Stimulated activated naive CD4-positive, alpha-beta T cell treated with Interleukin-2 at 50 U/mL for 16 hours (primary cell): ENCODE results near the gene PNKD.

Source experiments
- DNase-seq: peaks from one replicate; lab custom pipeline; 2025; lab: John Stamatoyannopoulos, UW

Gene PNKD

DNA sequence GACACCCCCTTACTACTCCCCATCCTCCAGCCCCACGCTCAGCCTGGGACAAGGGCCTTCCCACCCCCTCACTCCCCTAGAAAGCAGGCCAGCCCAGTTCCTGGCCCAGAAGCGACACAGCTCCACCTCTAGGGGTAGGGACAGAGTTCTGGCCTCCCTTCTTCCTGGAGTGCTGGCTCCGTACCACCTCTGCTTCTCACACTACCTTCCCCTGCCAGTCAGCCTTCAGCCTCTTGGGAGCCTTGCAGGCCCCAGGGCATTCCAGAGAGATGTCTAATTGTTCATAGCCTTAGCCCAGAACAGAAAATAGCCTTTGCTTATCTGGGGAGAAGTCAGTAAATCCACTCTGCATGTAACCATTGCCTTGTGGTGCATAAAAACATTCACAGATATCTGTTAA lies 73.3 kb downstream of the PNKD start:
- DNase-seq = no peak

DNA sequence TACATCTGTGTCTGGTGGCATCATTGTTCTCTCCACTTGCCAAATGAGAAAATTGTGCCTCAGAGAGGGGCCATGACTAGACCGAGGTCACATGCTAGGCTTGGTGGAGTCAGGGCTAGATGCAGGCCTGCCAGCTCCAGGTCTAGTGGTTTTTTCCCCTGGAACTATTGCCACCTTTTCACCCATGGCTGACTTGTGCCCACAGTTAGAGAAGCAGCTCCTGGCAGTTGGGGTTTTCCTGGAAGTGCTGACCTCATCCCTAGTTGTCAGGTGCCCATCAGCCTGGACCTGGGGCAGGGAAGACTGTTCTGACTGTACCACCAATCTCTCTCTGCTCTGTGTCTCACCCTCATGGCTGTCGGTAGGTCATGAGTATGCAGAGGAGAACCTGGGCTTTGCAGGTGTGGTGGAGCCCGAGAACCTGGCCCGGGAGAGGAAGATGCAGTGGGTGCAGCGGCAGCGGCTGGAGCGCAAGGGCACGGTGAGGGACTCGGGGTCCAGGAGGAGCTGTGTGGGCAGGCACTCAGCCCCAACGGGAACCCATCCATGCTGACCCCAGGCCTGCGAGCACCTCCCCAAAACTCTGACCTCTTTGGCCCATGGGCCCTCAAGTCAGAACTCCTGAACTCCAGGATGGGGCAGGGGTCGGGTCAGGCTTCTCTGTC lies 73.9 kb downstream of the PNKD start:
- DNase-seq = no peak

DNA sequence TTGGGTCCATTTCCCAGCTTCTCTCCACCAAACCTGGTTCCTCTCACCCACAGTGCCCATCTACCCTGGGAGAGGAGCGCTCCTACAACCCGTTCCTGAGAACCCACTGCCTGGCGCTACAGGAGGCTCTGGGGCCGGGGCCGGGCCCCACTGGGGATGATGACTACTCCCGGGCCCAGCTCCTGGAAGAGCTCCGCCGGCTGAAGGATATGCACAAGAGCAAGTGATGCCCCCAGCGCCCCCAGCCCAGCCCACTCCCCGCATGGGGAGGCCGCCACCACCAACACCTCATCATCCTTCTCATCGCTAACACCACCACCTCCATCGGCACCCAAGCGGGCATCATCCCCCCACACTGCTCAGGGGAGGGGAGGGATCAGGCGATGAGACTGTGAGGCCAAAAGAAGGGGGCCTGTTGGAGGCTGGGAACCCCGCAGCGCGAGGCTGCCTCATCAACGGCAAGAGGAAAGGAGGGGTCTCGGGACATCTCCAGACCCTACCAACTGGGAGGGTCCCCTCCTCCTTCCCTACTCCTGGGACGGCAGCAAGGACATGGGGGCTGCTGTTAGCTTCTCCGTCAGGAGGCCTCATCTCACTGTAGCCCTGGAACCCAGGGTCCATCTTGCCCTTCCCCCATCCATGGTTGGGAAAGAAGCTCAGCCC lies 74.6 kb downstream of the PNKD start:
- DNase-seq = no peak

DNA sequence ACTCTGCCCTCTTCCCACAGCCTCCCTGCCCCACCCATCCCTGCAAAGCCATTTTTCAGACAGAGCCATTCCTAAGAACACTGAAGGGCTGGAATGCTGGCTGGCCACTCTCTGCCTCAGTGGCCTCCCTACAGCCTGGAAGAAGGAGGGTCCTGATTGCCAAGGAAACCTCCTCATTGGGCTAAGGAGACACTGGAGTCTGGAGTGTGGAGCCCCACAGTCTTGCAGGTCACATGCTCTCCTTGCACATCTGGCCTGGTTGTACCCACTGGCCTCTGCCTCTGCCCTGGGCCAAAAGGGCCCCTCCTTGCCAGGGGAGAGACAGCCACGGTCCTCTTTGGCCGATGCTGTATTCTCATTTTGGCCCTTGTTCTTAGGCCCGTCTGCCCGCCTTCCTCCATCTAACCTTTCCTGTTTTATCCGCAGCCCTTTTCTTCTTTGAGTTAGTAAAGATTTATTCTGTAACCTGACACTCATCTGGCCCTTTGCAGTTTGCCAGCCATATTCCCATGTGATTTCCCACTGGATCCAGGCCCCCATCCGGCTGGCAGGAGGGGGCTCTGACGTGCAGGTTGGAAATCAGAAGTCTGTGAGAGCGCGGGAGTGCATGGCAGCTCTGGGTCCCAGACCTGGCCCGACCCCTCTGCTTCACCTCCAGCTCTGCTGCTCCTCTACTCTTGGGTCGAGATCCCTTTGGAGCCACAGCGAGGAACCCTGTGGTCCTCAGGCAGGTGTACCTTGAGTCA lies 75.3 kb downstream of the PNKD start:
- no peak for DNase-seq

DNA sequence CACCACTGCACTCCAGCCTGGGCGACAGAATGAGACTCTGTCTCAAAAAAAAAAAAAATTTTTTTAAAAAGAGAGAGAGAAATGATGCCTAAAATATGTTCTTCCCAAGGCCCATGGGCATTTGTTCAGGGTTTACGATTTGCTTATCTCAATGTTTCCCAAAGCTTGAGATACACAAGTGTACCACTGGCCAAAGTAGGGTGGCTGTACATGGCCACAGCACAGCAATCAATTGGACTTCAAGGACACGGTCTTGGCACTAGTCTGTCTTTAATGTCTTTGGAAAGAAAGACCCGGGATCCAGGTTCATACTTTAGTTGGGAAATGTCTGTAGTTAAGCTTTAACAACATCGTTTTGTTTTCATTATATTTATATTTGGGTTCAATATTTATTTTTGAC lies 76.9 kb downstream of the PNKD start:
- DNase-seq = no peak

DNA sequence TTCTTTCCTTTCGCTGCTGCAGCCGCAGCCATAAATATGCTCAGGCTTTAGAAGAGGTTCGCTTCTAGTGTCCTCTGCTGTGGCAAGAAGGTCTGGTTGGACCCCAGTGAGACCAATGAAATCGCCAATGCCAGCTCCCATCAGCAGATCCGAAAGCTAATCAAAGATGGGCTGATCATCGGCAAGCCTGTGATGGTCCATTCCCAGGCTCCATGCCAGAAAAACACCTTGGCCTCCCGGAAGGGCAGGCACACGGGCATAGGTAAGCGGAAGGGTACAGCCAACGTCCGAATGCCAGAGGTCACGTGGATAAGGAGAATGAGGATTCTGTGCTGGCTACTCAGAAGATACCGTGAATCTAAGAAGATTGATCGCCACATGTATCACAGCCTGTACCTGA lies 83.7 kb downstream of the PNKD start:
- DNase-seq = no peak

DNA sequence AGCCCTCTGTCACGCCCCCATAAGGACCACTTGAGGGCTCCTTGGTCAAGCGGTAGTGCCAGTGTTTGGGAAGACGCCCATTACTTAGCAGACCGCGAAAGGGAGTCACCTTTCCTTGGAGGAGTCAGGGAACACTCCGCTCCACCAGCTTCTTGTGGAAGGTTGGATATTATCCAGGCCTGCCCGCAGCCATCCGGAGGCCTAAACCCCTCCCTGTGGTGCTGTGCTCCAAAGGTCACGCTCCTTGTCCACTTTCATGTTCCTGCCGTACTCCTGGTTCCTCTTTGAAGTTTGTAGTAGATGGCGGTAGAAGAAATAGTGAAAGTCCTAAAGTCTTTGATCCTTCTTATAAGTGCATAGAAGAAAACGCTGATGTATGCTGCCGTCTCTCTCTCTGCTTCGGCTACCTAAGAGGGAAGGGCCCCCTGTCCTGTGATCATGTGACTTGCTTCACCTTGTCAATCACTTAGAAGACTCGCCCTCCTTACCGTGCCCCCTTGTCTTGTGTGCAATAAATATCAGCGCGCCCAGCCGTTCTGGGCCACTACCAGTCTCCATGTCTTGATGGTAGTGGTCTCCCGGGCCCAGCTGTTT lies 84.6 kb downstream of the PNKD start:
- no peak for DNase-seq

DNA sequence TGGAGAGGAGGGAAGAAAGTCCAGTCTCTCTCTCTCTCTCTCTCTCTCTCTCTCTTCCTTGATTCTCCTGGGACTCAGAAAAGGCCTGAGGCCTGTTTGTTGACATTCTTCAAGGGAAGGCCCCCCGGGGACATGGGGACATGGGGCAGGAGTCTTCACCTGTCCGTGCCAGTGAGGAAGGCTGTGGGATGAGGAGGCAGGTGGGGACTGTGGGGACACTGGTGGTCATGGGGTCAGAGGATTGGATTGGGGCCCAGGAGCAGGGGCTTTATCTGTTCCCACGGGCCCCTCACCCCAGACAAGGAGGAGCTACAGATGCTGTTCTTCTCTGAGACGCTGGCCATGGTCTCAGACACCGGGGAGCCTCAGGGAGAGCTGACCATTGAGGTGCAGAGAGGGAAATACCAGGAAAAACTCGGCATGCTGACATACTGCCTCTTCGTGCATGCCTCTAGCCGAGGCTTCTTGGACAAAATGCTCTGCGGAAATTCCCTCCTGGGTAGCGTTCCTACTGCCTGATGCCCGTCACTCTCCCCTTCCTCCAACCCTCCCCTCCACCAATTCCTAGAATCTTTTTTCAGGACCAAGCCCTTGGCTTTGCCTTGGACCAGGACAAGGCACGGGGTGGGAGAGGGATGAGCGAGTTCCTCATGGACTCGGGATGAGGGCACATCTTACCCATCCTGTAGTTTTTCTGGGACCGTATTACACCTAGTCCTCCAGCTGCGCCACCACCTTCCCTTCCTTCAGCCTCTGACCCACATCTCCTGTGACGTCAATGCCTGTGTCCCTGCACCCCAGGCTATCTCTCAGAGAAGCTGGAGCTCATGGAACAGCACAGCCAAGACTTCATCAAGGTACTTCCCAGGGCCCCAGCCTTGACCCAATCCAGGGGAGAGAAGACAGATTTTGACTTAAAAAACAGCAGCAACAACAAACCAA lies 87.2 kb downstream of the PNKD start:
- no peak for DNase-seq

DNA sequence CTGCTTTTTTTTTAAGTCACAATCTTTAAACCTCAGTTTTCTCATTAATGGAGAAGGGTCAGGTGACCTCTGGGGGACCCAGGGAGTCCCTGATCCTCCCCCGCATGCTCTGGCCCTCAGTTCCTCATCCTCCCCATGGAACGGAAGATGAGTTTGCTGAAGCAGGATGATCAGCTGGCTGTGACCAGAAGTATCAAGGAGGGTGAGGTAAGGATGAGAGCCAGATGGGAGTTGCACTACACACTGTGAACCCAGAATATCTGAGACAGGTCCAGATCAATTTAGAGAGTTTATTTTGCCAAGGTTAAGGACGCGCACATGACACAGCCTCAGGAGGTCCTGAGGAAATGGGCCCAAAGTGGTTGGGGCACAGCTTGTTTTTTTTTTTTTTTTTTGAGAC lies 90.1 kb downstream of the PNKD start:
- no peak for DNase-seq

DNA sequence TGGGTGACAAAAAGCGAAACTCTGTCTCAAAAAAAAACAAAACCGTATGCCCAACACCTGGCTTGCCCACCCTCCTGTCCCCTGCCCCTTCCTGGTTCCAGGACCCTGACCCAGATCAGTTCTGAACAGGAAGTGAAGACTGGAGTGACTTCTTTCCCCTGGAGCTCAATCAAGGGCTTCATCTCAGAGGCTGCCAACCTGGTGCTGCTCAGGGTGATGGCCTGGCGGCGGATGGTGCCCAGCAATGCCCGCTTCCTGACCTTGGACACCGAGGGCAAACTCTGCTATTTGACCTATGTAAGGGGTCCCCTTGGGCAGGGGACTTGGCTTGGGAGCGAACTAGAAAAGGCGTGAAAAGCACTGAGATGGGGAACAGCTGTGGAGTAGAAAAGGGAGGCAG lies 92.3 kb downstream of the PNKD start:
- DNase-seq = no peak

DNA sequence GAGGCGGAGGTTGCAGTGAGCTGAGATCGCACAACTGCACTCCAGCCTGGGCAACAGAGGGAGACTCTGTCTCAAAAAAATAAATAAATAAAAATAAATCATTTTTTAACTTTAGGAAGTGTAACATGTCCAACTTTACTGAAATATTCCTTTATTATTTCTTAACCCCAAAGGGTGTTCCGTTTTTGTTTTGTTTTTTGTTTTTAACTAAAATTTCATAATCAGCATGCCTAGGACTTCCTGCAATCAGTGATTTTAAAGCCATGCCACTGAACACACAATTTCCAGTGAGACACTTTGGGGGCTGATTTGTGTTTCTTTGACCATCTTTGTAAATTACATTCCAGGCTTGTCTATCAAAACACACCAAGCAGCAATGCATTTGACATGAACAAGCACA lies 93.4 kb downstream of the PNKD start:
- no peak for DNase-seq

DNA sequence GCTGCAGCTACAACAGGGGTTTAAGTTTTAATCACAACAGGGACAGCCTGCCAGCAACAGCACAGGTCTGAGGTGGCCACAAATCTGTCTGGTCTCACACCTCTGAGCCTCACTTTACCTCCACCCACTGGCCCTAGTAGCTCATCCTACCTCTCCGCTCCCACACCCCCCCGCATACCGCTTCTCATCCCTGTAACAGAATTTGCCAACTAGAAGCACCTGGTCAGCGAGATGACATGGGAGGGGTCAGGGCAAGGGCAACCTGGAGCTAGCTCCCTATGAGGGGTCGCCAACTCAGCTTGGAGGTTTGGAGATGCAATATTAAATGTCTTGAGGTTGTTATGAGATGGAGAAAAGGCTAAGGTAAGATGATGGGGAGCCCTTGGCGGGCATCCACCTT lies 93.9 kb downstream of the PNKD start:
- no peak for DNase-seq

DNA sequence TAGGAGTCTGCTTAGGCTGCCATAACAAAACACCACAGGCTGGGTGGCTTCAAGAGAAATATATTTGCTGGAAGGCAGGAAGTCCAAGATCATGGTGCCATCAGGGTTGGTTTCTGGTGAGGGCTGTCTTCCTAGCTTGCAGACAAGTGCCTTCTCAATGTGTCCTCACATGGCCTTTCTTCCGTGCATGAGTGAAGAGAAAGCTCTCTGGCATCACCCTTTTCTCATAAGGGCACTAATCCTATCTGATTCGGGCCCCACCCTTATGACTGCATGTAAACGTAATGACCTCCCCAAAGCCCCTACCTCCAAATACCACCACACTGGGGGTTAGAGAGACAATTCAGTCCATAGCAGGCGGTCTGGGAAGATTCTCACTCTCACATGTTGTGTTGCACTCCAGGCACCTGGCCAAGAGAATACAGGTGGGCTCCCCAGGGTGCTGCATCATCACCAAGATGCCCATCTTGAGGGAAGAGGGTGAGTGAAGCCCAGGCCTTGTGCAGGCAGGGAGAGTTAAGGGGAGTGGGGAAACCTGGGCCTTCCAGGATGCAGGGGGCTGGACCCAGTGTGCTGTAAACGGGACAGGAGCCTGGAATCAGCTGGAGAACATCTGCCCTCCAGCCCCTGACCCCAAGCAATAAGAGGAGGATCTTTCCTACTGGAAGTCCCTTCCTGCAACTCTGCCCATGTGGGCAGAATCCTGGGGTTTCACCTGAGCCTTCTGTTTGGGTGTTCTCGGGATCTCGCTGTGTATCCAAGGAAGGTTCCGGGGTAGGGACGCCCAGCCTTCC lies 96.5 kb downstream of the PNKD start:
- DNase-seq = no peak

DNA sequence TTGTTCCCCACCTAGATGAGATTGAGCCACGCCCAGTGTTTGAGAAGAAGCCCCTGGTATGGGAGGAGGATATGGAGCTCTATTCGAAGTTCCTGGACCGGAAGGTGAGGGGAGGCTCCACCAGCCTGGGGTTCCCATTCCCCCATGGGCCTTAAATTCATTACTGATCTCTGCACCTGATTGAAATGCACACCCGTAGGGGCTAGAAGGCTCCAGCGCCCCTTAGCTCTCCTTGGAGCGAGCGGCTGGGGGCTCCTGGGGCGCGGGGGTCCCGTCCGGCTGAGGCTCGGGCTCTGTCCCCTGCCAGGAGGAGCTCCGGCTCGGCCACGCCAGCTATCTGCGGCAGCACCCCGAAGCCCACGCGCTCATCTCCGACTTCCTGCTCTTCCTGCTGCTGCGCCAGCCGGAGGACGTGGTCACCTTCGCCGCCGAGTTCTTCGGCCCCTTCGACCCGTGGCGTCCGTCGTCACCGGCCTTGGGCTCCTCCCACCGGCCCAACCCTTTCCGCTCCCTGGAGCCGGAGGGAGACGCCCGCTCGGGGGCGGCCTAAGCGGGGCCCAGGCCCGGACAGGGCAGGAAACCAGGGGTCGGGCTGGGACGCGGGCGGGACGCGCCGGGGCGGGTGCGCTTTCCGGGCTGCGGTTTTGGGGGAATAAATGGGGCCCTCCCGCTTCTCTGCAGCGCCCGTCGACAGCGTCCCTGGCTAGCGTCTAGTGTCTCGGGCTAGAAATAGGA lies 97.3 kb downstream of the PNKD start:
- peak; percentile 63 for DNase-seq

DNA sequence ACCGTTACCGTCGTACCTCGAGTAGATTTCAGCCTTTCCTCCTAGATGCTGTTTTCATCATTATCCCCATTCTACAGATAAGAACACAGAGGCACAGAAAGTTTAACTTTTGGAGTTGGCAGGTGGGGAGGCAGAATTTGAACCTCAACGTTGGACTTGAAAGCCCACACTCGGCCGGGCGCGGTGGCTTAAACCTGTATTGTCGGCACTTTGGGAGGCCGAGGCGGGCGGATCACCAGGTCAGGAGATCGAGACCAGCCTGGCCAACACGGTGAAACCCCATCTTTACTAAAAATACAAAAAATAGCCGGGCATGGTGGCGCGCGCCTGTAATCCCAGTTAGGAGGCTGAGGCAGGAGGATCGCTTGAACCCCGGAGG lies 97.8 kb downstream of the PNKD start:
- no peak for DNase-seq

DNA sequence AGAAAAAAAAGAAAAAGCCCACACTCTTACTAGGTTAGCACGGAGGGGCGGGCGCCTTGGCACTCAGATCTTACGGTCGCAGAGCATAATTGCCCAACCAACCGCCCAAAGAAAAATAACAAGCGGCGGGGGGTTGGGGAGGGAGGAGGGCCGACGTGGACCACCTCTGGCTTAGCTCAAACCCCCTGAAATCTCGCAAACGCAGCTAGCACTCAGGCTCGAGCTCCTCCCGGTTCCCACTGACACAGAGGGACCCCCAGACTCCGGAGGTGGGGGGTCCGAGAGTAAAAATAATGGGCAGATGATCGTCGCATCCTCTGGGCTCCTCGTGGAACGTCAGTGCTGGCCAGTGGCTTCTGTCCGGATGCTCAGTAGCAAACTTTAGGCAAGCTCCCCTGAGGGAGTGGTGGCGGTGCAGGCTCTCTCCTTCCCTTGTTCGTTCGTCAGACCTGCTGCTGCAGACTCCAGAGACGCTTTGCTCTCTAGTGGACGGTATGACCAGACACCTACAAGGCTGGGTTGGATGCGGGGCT lies 98.4 kb downstream of the PNKD start:
- DNase-seq = no peak

DNA sequence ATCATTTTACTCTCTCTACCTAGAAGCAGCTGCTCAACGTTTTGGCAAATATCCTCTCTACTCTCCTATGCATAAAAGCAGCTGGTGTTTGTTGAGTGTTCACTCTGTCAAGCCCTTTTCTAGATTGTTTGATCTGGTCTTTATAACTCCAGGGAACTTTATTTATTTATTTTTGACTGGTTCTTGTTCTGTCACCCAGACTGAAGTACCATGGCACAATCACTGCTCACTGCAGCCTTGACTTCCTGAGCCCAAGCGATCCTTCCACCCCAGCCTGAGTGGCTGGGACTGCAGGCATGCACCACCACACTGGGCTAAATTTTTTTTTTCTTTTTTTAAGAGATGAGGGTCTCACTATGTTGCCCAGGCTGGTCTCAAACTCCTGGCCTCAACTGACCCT lies 99.0 kb downstream of the PNKD start:
- DNase-seq = no peak

DNA sequence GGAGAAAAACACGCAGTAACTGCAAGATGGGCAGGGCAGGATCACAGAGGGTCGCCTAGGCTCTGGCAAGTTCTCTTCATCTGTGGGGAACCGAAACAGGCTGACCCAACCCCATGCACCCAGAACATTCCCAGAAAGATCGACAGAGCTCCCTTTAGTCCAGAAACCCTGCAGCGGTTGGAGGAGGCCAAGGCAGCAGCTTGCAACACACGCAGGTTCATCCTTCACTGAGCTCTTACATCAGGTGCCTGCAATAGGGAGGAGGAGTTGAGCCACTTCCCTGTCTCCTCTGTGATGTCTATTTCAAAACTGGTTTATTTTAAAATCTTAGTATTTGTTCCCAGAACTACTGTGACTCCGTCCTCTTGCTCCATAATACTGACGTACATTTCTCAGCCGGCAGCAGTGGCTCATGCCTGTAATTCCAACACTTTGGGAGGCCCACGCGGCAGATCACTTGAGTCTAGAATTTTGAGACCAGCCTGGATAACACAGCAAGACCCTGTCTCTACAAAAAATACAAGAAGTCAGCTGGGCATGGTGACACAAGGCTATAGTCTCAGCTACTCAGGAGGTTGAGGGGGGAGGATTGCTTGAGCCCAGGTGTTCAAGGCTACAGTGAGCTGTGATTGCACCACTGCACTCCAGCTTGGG lies 100.2 kb downstream of the PNKD start:
- DNase-seq = no peak

DNA sequence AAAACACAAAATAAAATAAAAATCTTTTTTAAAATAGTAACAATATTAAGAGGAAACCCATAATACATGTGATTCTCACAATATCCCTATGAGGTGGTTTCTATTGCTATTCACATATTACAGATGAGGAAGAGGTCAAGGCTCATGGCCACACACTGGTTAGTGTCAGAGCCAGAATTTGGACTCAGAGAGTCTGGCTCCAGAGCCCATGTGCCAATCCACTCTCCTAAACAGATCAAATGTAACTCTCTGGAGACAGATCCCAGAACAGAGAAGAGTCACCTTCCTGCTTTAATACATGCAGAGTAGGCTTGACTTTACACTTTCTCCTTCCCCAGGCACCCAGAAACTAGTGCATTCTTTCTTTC lies 101.6 kb downstream of the PNKD start:
- no peak for DNase-seq

DNA sequence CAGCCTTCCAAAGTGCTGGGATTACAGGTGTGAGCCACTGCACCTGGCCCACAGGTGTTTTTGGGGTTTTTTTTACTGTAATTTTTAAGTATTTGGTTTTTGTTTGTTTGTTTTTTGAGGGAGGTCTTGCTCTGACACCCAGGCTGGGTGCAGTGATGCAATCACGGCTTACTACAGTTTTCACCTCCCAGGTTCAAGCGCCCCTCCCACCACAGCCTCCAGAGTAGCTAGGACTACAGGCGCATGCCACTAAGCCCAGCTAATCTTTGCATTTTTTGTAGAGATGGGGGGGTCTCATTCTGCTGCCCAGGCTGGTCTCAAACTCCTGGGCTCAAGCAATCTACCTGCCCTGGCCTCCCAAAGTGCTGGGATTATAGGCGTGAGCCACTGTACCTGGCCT lies 104.5 kb downstream of the PNKD start:
- no peak for DNase-seq
